NCI-H446 treated with DMSO at 0.1 percent for 48 hours (cell line): ENCODE measurements around the gene DPYSL4.
"Not testable (repeated sequence)": the region's sequence is repeated elsewhere in the genome, so short reads cannot be mapped to it uniquely, and the experiment has no call there.

Experiments used
- DNase-seq: peaks from one replicate; lab custom pipeline; 2025; lab: John Stamatoyannopoulos, UW

The DPYSL4 gene

GRCh38 chr10:132149917-132150316 is 36.8 kb upstream of the DPYSL4 start:
- DNase-seq, result no peak

GRCh38 chr10:132150777-132151176 is 36.0 kb upstream of the DPYSL4 start:
- no peak for DNase-seq

- DNase-seq, result no peak
Measured at GRCh38 chr10:132151286-132151950, 35.3 kb upstream of the DPYSL4 start.

GRCh38 chr10:132151951-132152505 is 34.7 kb upstream of the DPYSL4 start:
- no peak for DNase-seq

GRCh38 chr10:132152896-132153580 is 33.7 kb upstream of the DPYSL4 start:
- no peak for DNase-seq

GRCh38 chr10:132153616-132154217 is 33.0 kb upstream of the DPYSL4 start:
- no peak for DNase-seq

GRCh38 chr10:132154440-132154839 is 32.3 kb upstream of the DPYSL4 start:
- no peak for DNase-seq

- no peak for DNase-seq
Measured at GRCh38 chr10:132154931-132155330, 31.8 kb upstream of the DPYSL4 start.

GRCh38 chr10:132155723-132156381 is 30.9 kb upstream of the DPYSL4 start:
- DNase-seq, result no peak

- DNase-seq, result no peak
Measured at GRCh38 chr10:132156382-132156781, 30.4 kb upstream of the DPYSL4 start.

GRCh38 chr10:132157101-132157500 is 29.6 kb upstream of the DPYSL4 start:
- no peak for DNase-seq

GRCh38 chr10:132158122-132158741 is 28.5 kb upstream of the DPYSL4 start:
- DNase-seq, result no peak

GRCh38 chr10:132158823-132159222 is 27.9 kb upstream of the DPYSL4 start:
- no peak for DNase-seq

GRCh38 chr10:132159302-132160230 is 27.2 kb upstream of the DPYSL4 start:
- DNase-seq, result not testable (repeated sequence)

GRCh38 chr10:132160231-132160630 is 26.5 kb upstream of the DPYSL4 start:
- not testable (repeated sequence) for DNase-seq

- not testable (repeated sequence) for DNase-seq
Measured at GRCh38 chr10:132160834-132161622, 25.7 kb upstream of the DPYSL4 start.

- no peak for DNase-seq
Measured at GRCh38 chr10:132162021-132162531, 24.7 kb upstream of the DPYSL4 start.

- DNase-seq, result no peak
Measured at GRCh38 chr10:132162590-132163277, 24.0 kb upstream of the DPYSL4 start.

GRCh38 chr10:132163278-132163765 is 23.4 kb upstream of the DPYSL4 start:
- DNase-seq, result no peak
